Esophagus squamous epithelium (tissue), 4 donors: ENCODE results near the gene FAM222B.

Experiments
- CTCF ChIP-seq, 6 experiments: fragments of 450-650 bp in 4 of 6; fragments of 200-600 bp in 2 of 6; sonication (generic) in 2 of 6; IDR thresholded peaks; one replicate each; pipeline ENCODE4 v1.5.1; 2016 to 2019; ENCODE audit warnings: antibody characterized with exemption in 6 of 6, mild to moderate bottlenecking in 4 of 6, moderate library complexity in 4 of 6
- POLR2A ChIP-seq, 4 donors: fragments of 450-650 bp; IDR thresholded peaks; one replicate each; pipeline ENCODE4 v1.6.1; 2017; ENCODE audit warnings: antibody characterized with exemption in 4 of 4, mild to moderate bottlenecking in 4 of 4, moderate library complexity in 3 of 4

- TF ChIP-seq POLR2A (IDR thresholded peaks at IDR 0.05) (no peak), CTCF (IDR thresholded peaks at IDR 0.05) (no peak)
These were observed 118.0 kb downstream of the FAM222B start for GRCh38 chr17:28724500-28725165.
